ENCODE measurements around the gene KIF23.
"Not testable (repeated sequence)": the region's sequence is repeated elsewhere in the genome, so short reads cannot be mapped to it uniquely, and the experiment has no call there.

The KIF23 gene

DNA sequence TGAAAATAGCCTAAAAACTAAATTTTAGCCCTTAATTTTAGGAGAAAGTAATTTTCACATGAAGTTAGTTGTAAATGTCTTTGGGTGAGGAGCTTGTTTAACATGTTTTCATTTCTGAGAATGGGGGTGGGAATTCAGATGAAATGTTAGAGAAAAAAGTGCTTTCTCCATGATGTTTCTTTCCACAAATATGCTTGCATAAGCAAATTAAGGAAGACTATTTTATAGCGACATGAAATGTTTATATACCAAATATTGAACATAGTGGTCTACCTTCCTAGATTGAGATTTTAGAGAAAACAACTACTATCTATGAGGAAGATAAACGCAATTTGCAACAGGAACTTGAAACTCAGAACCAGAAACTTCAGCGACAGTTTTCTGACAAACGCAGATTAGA lies 25.5 kb downstream of the KIF23 start:
- no peak for DNase-seq

- no peak for DNase-seq
Observed at GRCh38 chr15:69443032-69443611, 29.0 kb downstream of the KIF23 start.

GRCh38 chr15:69444686-69445085 lies 30.5 kb downstream of the KIF23 start:
- no peak for DNase-seq

- DNase-seq, result no peak
Observed at GRCh38 chr15:69446953-69447352, 32.8 kb downstream of the KIF23 start.

DNA sequence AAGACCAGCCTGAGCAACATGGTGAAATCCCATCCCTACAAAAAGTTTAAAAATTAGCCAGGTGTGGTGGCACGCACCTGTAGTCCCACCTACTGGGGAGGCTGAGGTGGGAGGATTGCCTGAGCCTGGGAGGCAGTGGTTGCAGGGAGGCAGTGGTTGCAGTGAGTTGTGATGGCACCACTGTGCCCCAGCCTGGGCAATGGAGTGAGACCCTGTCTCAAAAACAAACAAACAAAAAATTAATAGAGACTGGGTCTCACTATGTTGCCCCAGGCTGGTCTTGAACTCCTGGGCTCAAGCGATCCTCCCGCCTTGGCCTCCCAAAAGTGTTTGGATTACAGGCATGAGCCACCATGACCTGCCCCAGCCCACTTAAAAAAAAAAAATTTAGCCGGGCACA lies 36.1 kb downstream of the KIF23 start:
- not testable (repeated sequence) for DNase-seq

DNA sequence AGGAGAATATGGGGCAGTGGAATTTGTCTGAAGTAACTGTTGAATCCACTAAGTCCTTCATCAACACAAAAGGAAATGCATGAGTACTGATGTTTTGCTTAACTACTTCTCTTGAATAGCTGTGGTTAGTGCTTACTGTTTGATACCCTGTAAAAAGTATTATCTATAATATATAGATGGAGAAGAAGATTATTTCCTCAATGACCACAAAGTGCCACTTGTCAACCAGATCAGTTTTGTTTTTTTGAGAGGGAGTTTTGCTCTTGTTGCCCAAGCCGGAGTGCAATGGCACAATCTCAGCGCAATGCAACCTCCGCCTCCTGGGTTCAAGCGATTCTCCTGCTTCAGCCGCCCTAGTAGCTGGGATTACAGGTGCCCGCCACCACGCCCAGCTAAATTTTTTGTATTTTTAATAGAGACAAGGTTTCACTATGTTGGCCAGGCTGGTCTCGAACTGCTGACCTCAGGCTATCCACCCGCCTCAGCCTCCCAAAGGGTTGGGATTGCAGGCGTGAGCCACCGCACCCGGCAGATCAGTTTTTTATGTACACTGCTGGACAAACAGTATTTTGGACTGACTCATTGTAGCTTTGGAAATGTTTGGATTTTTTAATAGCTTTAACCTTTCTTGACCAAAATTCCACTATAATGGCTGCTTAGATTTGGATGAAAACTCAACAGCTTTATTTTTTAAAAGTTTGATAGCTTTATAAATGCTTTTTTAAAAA lies 37.0 kb downstream of the KIF23 start:
- DNase-seq, result no peak

GRCh38 chr15:69451951-69452691 lies 38.0 kb downstream of the KIF23 start:
- no peak for DNase-seq

GRCh38 chr15:69452692-69453521 lies 38.8 kb downstream of the KIF23 start, which contains the start of gene RPLP1:
Gene RPLP1, plus strand, starts transcription at chr15:69452818. Its CDS starts 131 bp downstream, at chr15:69452949.
- DNase-seq, result peak; percentile 67

DNA sequence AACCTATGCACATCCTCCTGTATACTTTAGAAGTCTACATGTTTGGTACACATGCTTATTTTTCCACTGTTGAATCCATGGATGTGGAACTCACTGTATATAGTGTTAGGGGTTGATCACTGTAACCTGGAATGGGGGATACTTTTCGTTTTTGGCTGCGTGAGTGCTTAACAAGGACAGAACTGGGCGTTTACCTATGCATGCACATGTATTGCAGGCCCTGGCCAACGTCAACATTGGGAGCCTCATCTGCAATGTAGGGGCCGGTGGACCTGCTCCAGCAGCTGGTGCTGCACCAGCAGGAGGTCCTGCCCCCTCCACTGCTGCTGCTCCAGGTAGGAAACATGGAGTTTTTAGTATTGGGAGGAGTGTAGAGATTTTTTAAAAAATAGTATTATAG lies 40.8 kb downstream of the KIF23 start:
- no peak for DNase-seq

- DNase-seq, result no peak
Observed at GRCh38 chr15:69456208-69457166, 42.3 kb downstream of the KIF23 start.

DNA sequence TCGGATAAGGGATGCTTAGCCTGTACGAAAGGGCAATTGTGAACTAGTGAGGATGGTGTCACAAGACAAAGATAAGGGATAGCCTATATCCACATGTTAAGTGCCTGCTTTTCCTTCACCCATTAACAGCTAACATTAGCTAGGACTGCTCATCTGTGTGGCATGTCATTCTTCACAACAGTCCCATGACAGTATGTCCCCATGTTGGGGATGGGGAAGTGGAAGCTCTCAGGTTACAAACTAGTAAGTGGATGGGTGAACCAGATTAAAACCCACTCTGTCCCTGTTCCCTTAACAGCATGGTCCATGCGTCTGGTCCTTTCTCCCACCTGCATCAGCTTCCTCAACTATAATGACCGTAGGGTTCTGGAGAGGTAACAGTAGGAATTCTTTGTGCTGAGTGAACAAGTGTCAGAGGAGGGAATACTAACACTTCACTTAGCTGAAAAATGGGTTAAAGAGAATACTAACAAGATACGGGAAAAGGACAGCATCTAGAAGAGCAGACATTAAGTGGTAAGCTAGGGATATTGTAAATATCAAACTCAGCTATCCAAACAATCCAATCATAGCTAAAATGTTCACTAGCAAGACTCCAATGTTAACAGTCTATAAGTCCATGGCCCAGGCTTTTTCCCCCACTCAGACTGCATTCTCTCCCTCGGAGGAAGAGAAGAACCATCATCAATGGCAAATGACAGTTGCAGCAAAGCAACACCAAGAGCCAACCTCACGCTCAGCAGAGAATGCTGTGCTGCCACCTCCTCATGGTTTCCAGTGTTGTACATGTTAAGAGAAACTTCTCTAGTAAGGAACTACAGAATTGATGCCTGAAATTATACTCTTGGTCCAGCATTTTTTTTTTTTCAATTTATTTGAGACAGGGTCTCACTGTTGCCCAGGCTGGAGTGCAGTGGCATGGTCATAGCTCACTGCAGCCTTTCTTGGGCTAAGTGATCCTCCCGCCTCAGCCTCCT lies 43.4 kb downstream of the KIF23 start:
- no peak for DNase-seq

GRCh38 chr15:69459066-69459465 lies 44.9 kb downstream of the KIF23 start:
- no peak for DNase-seq

DNA sequence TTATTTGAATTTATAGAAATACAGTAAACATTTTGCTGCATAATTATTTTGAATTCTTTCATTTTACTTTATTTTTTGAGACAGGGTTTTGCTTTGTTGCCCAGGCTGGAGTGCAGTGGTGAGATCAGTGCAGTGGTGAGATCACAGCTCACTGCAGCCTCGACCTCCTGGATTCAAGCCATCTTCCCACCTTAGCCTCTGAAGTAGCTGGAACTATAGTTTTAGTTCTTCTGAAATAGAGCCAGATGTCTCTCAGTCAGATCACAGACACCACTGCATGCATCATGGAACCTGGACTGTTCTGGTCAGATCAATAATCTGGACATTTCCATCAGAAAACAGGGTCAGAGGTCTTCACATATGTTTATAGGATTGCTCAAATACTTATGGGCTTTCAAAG lies 46.3 kb downstream of the KIF23 start:
- no peak for DNase-seq

- DNase-seq, result no peak
Observed at GRCh38 chr15:69462030-69462492, 47.9 kb downstream of the KIF23 start.

DNA sequence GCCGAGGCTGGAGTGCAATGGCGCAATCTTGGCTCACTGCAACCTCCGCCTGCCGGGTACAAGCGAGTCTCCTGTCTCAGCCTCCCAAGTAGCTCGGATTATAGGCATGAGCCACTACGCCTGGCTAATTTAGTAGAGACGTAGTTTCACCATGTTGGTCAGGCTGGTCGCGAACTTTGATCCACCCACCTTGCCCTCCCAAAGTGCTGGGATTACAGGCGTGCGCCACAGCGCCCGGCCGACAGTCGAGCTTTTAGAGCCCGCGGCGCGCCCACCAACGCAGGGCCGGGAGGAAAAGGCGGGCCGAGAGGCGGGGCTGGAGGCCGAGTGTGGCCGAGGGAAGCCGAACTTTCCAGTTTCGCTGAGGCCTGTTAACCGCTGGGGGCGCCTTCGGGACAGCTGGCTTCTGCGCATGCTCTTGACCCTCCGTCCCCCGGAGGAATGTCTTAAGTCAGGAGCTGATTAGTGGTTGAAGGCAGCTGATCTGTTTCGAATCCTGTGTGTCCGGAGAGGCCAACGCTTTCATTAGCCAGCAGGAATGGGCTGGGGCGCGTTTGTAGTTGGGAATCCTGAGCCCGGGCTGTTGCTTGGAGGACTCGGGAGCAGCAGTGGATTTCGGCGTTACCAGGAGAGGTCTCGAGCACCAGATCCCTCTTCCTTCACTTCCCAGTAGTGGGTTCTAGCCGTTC lies 48.5 kb downstream of the KIF23 start:
- peak; percentile 84 for DNase-seq

GRCh38 chr15:69463182-69463756 lies 49.1 kb downstream of the KIF23 start:
- no peak for DNase-seq

GRCh38 chr15:69465253-69465652 lies 51.1 kb downstream of the KIF23 start:
- no peak for DNase-seq

DNA sequence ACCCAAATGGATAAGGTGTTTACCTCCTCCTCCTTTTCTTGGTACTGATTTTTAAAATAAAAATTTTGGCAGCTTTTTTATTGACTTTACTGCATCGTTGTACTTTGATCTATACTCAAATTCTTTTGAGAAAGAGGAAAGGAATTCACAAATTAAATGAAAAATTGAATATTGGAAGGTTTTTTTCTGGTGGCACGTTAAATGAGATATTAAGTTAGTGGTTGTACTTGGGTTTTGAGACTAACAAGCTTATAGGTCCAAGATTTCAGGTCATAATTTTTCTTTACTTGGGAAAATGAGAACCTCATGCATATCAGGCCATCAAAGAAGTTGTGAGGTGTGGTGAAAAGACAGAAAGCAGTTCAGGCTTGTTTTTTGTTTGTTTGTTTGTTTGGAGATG lies 52.6 kb downstream of the KIF23 start:
- DNase-seq, result no peak

DNA sequence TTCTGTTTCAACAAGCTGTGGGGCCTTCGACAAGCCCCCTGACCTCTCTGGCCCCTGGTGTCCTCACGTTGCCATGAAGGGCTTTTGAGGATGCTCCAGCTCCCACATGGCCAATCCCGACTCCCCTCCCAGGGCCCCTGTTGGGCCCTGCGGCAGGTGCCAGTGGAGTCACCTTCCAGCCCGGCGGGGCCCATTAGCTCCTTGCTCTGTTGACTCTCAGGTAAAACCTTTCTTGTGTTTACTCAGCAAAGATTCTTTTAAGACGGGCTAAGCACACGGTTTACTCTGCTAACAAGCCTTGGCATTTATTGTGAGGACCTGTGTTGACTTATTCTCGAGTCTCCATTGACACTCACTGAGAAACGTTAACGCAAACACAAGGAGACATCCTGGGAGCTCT lies 53.5 kb downstream of the KIF23 start:
- DNase-seq, result peak; percentile 22

All from NCI-H2029 (cell line).